ELF-1 (cell line): Measurements from ENCODE around the gene MGLL.

Experiments
- DNase-seq: peaks from one replicate; pipeline ENCODE4 v3.0.0-alpha.2; 2016; ENCODE audit warnings: low read depth, low spot score

Gene MGLL

DNA sequence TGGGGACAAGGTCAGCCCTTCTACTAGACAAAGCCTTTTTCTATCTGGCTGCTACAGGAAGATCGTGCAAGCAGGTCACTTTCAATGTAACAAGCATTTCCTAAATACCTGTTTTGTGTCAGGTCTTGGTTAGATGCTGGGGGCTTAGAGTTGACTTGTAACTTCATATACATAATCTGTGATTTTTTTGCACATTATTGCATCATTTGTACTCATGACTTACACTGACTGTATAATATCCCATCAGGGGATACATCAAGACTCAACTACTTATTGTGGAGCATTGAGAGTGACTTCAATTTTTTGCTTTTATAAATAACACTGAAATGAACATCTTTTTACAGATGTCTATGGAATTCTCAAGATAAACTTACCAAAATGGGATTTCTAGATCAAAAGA is 80.6 kb downstream of the MGLL start:
- DNase-seq: no peak

DNA sequence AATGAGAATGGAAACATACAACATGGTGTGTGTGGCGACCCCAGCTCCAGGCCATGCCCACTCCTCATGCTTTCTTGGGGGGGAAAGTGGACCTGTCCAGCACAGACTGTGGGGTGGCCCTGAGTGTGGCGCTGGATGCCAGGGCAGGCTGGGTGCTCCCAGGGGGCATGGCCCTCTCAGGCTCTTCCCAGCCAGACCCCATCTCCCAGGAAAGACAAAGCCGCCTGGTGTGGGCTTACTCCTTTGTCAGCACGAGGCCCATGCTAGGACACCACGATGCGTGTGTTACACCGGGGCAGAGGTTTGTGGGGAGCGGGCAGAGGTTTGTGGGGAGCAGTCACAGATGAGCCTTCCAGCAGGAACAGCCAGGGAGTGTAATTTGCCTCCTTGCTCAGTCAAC is 81.1 kb downstream of the MGLL start:
- DNase-seq: no peak

DNA sequence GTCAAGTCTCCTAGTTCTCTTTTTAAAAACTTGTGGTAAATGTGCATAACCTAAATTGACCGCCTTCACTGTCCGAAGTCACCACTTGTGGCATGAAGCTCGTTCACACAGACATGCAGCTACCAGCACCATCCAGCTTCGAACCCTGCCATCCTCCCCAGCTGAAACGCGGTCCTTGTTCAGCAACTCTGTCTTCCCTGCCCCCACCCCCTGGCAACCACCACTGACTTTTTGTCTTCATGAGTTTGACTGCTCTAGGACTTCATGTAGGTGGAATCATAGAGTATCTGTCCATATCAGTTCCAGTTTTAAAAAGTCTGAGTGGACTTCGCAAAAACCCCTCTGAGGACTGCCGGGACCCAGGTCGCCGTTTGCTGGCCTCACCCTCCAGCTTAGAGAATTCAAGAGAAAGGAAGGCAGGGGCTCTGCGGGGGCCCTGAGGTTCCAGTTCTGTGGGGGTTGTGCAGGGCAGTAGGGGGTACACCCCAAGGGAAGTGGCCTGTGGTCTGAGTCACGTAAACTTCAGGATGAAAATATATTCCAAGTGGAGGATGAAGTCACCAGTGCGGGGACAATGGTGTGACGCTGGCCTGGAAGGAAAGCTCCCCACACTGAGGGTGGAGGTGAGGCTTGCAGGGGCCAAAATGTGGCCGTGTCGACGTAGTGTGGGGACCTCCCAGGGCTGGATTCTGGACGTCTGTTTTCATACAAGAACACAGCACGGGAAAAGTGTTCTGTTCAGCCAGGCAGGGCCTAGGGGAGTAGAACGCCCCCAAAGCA is 82.0 kb downstream of the MGLL start:
- DNase-seq: no peak

DNA sequence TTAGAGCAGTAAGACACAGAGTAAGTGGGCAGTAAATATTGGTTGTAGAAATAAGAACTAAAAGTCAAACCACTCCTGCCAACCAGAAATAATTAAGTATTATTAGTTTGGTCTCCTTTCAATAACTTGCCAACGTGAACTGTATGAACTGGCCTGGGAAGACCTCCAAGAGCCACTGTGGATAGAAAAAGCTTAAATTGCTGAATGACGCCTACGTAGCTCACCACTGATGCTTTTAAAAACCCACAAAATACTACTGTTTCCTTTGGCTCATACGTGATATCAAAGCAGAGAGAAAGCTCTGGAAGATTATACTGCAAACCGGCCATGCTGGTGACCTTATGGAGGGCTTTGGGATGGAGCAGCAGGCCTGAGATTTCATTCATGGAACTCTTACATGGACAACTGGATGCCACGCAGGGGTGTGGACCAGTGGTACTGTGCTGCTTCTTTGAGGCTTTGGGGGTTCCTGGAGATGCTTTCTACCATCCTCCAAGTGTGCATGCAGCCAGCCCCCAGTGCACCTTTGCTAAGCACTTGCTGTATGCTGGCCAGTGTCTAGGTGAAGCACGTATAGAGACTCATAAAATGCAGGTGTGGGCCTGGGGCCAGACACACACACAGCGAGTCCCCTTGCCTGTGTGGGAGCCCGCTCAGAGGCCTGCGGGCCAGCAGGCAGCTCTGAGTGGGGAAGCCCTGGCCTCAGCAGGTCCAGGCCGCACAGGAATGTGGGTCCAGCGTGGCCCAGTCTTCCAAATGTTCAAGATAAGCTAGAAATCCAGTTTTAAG is 82.8 kb downstream of the MGLL start:
- no peak for DNase-seq

DNA sequence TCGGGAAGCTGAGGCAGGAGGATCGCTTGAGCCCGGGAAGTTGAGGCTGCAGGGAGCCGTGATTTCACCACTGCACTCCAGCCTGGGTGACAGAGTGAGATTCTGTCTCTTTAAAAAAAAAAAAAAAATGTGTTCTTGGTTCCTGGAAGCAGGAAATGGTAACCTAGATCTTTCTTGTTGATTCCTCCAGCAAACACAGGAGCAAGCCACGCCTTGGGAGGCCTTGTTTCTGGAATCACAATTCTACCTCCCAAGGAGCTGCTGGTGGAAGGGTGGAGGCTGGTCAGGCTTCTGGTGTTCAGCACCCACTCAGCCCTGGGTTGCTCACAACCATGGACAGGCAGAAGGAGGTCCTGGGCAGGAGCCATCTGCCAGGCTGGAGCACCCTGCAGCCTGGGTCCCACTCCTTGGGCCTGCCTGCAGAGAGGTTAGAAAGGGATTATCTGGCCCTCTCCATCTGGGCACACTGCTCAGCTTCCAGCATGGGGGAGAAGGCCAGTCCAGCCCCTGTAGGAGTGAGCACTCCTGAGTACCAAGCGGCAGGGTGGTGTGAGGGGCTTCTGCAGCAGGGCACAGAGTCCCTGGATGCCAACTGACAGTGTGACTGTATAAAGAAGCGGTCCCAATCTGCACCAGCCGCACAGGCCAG is 84.0 kb downstream of the MGLL start:
- DNase-seq: no peak

DNA sequence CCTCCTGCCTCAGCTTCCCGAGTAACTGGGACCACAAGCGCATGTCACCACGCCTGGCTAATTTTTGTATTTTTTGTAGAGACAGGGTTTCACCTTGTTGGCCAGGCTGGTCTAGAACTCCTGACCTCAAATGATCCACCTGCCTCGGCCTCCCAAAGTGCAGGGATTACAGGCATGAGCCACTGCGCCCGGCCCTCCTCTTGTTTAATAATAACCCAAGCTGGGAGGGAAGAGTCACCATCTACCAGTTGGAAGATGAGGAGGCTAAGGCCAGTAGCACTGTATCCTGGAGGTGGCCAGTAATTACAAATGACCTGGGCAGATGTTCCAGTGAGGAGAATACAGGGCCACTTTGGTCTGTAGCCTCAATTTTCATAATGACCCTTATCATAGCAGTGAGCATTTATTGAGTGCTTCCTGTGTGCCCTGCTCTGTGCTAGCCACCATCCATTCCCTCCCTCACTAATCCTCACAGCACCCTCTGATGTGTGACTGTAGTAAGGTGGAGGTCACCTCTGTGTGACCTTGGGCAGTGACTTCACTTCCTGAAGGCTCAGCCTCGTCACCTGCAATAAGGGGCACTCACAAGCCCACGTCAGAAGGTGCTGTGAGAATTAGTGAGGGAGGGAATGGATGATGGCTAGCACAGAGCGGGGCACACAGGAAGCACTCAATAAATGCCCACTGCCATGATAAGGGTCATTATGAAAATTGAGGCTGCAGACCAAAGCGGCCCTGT is 85.3 kb downstream of the MGLL start:
- no peak for DNase-seq

DNA sequence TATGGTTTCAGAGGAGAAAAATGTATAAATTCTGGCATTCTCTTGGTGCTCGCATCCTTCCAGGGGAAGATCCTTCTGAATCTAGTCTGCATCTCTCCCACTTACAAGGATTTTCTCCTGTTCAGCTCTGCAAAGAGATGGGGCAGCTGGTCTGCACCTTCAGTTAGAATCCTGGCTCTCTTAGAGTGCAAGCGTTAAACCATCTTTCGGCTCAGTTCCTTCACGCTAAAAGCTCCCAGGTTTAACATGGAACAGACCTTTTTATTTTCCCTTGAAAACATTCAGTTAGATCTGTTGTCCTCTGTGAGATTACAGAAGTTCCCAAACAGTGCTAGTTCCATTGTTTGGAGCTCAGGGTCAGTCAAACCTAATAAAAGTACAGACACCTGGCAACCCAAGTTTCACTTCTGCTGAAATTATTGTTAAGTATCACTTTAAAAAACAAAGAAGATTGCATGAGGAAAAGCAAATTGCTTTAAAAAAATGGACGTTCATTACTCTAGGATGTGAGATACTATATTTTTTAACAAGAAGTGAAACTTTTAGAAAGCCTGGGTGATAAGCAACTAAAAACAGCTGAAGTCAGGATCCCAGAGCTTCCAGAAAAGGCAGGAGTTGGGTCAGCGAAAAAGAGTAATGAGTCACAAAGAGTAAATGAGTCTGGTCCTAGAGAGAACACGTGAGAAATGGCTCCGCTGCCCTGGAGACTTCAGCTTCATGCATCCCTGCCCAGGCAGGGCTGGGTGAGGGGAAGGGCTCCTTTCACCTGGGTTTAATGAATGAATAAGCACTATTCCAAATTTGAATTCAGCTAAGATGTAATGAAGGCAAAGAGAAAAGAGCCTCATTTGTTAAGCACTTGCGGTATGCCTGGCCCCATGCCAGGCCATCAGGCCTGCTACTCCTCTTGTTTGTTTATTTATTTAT is 86.3 kb downstream of the MGLL start:
- DNase-seq: no peak

DNA sequence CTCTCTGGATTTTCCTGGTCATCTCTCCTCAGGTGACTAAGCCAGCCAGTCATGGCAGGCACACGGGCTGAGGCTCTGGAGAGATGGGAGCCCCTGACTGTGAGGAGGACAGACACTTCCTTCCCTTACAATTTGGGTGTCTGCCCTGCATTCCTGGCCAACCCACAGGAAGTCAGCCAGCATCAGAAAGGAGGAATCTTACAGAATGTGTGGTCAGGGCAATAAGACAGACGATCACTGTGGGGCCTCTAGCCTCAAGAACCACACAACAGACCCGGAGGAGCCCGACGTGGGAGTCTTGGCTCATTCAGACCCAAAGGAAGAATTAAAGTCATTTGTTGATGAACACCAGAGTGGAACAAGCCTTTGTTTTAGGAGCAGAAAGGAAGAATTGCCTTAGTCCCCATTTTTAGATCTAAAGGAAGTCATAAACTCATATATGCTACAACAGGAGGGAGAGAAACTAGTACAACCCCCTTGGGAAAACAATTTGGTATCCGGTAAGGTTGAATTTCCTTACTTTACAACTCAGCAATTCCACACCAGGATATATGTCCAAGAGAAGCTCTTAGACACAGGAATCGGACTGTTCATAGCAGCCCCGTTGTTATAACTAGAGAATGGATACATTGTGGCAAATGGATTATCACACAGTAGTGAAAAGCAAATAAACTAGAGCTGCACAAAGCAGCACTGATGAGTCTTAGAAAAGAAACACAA is 87.4 kb downstream of the MGLL start:
- peak; percentile 46 for DNase-seq

DNA sequence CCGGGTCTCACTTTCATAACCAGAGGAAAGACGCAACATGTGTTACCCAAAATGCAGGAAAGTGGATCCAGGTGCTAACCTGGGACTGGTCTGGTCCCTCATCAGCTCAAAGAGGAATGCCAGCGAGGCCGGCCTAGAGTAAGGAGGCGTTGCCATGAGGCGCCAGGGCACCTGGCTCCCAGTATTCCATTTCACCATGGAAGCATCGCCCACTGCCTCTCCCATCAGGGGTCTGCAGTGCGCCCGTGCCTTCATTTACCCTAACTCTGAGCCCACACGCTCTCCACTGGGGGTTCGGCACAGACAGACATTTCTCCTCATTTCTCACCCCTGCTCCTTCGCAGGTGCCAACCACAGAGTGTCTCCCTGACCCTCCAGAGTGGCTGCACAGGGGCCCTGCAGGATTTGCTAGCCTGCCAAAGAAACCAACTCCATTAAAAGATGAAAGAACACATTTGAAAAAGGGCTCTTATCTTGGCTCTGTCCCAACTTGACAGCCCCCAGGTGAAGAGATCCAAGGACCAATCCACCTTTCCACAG is 88.1 kb downstream of the MGLL start:
- DNase-seq: no peak

DNA sequence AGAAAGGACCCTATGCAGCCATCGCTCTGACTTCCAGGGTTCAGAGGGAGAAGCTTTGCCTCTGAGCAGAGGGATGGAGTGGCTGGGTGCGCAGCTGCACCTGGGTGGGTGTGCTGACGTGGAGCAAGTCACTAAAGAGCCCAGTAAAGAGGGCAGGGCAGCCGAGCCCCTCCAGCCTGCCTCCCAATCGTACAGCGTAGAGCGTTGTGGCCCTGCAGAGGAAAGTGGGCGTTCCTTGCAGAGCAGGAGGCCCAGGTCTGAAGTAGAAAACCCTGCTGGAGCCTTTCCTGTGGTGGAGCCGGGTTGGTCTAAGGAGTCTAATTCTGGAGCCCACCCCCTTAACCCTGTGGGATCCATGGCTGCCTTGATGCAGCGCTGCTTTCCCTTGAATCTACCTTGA is 88.5 kb downstream of the MGLL start:
- DNase-seq: no peak

DNA sequence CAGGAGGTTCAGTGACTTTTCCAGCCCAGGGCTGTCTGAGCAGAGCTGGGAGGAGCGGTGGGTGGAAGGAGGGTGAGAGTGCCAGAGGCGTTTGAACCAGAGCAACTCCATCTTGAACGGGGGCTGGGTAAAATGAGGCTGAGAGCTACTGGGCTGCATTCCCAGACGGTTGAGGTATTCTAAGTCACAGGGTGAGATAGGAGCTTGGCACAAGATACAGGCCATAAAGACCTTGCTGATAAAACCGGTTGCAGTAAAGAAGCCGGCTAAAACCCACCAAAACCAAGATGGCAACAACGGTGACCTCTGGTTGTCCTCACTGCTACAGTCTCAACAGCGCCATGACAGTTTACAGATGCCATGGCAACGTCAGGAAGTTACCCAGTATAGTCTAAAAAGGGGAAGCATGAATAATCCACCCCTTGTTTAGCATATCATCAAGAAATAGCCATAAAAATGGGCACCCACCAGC is 89.4 kb downstream of the MGLL start:
- no peak for DNase-seq

DNA sequence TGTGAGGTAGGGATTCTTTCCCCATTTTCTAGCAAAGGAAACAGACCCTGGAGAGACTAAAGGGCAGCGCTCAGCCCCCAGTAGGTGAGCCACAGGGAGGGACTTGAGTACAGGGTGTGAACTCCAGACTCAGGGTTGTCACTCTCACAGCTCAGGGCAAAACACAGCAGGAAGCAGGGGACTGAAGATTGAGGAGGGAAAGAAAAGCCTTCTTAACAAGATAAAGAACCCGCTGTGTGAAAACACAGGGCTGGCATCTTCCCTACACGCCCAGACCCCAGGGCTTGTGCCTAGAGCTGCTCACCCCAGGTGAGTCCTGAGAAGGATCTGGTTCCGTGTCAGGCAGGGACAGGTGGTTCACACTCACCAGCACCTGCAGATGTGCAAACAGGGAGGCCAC is 90.0 kb downstream of the MGLL start:
- peak; percentile 90 for DNase-seq

DNA sequence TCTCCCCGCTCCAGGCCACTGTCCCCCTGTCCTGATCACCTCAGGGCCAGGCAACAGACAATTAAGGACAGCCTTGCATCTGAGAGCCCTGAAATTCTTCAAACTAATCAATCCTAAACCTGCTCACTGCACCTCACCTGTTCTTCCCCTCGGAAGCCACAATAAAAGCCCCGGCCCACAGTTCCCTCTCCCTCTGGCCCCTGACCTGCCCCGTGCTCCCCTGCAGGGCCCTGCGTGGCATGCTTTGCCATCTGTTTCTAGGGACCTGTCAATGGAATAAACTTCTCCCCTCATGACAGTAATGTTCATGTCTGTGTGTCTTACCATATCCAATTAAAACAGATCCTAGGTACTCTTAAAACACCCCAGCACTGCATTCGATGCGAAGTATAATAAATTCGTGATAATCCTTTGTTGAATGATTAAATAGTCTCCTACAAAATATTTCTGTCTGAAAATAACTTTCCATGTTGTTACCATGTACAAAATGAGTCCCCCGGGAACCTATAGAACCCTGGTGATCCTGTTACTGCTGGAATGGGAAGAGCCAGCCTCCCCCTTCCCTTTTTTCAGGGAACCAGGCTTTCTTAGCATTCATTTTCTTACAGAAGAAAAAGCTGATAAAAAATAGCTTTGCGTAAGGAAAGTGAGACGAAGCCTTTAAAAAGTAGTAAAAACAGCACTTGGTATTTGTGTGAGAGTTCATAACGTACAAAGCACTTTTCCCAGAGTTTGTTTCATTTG is 90.6 kb downstream of the MGLL start:
- no peak for DNase-seq

DNA sequence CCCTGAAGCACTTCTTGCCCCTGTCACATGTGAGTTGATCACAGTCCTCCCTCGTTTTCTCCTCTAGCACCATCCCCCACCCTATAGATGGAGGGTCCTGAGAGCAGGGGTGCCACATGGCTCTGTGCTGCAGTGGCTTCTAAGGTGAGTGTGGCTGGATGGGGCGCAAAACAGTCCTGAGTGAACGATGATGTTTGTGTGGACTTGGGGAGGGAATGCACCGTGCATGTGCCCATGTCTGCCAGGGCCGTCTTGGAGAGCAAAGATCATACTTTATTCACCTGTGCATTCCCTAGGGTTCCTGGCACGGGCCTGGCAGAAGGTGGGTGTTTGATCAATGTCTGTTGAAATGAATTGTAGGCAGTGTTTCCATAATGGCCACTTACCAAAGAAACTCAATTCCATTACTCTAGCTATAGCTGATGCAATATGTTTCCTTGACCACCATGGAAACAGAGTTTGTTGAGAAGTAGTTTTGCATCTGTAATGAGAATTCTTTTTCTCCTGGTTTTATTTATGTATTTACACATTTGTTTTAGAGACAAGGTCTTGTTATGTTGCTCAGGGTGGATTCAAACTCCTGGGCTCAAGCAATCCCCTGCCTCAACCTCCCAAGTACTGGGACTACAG is 91.5 kb downstream of the MGLL start:
- DNase-seq: no peak

DNA sequence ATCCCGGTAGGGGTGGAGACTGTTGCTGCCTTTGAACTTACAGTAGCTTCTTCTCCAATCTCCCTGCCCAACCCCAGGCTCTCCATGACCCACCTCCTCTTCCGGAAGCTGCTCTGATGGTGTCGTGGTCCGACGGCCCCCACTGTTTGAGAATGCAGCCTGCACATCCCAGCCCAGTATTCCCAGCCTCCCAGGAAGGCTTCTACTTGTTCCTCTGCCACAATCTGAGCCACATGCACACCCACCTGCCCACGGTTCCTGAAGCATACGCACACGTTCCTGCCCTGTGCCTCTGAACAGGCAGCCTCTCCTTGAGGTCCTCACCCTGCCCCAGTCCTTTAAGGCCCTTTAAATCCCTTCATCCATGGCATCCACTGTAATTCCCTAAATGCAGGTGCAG is 92.1 kb downstream of the MGLL start:
- DNase-seq: no peak

DNA sequence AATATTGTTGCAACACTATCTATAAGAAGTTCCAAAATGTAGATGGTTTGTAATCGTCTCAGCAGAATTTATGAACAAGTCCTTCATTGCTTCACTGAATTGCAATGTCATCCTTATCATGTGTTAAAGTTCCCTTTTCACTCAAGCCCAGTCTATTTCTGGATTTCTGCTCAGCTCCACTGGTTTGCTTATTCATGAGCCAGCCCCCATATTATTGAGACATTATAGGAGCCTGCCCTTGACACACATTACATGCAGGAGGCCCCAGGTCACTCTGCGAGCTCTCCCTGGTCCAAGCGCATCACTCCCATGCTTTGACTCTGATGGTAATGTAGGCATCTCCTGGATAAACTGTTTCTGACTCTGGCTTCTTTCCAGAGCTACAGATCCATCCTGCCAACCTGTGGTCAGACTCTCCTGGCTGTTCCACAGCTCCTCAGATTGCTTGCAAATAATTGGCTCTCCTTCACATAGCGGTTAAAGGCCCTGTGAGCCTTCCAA is 92.7 kb downstream of the MGLL start:
- DNase-seq: no peak

DNA sequence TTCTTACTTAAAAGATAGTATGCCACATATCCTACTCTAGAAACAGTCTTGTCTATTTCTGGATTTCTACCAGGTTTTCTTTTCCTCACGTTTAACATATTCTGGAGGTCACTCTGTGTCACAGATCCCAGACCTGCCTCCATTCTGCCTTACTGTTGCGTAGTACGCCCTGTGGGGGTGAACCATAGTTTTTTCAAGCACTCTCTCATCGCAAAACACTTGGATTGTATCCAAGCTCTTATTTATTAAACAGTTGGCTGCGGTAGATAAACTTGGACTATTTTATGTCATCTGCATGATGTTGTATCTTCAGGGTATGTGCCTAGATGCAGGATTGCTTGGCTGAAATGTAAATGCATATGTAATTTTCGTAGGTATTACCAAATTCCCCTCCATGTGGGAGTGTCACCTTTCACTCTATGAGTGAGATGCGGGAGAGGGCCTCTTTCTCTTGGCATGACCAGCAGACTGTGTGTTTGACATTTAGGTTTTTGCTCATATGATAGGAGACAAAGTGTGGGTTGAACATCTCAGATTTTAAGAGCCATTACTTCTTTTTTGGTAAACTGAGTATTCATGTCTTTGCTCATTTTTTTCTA is 93.8 kb downstream of the MGLL start:
- DNase-seq: no peak

DNA sequence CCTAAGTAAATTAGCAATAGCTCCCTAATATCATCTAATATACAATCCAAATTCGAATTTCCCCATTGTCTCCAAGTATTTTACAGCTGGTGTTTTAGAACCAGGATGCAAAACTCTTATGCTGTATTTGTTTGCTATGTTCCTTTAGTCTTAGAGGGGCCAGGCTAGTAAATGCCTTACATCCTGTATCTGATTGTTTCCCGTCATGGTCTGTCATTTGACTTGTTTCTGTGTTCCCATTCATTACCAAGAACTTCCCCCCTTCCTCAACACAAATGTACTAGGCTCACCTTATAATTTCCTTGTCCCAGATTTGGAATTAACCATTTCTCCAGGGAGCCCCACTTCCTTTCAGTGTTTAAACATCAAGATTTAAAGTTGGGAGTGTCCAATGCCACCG is 95.4 kb downstream of the MGLL start:
- no peak for DNase-seq
